Measurements from ENCODE around the gene MYO18A.

DNA sequence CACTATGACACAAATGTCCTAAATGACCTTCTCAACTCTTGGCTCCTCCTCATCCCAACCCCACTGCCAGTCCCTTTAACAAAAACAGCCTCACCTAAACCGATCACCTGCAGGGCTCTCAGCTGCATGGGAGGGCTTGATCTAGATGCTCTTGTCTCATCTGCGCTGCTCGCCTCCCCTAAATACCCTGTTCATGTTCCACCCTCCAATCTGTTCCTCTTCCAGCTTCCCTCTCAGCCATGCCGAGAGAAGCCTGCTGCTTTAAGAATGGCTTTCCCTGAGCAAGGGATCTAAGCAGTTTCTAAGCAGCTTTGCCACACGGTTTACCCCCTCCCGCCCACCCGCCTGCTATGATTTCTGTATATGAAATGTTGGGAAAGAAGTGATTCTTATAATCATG, 113.6 kb downstream of the MYO18A start:
- TF ChIP-seq, protein P1, sequence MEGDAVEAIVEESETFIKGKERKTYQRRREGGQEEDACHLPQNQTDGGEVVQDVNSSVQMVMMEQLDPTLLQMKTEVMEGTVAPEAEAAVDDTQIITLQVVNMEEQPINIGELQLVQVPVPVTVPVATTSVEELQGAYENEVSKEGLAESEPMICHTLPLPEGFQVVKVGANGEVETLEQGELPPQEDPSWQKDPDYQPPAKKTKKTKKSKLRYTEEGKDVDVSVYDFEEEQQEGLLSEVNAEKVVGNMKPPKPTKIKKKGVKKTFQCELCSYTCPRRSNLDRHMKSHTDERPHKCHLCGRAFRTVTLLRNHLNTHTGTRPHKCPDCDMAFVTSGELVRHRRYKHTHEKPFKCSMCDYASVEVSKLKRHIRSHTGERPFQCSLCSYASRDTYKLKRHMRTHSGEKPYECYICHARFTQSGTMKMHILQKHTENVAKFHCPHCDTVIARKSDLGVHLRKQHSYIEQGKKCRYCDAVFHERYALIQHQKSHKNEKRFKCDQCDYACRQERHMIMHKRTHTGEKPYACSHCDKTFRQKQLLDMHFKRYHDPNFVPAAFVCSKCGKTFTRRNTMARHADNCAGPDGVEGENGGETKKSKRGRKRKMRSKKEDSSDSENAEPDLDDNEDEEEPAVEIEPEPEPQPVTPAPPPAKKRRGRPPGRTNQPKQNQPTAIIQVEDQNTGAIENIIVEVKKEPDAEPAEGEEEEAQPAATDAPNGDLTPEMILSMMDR (IDR thresholded peaks at IDR 0.05 in 4 of 5, conservative IDR thresholded peaks at IDR 0.05 in 1 of 5) = no peak
- TF ChIP-seq POLR2A (IDR thresholded peaks at IDR 0.05) = no peak

Data from gastrocnemius medialis (tissue), 4 donors.